A549 (cell line): ENCODE data around the gene FATE1. TPM values are rescaled to one million over a fixed set of nuclear protein-coding genes. Genes with fewer than 3 reads are reported as not detected.

Source experiments
- ATAC-seq, 2 experiments: fragments of 200-7000 bp in 1 of 2; fragments of >200 bp in 1 of 2; cut with Nextera tagmentation in 1 of 2; cut with Tn5 transposase in 1 of 2; 3 replicates each; pipeline versions ENCODE4 v1.8.0 to v1.9.1; 2018 to 2020; ENCODE audit warnings: mild to moderate bottlenecking in 1 of 2, moderate library complexity in 1 of 2
- CTCF ChIA-PET: fragments of 300-600 bp; sonication (Branson Sonifier 250); formaldehyde crosslinking; extraction: SDS; loops from one replicate; lab custom pipeline; 2021; ENCODE audit warnings: antibody characterized with exemption, inconsistent platforms; lab: Yijun Ruan, JAX
- POLR2A ChIA-PET: fragments of 350-600 bp; formaldehyde crosslinking; extraction: SDS; loops from one replicate; lab custom pipeline; 2021; ENCODE audit warnings: antibody characterized with exemption, inconsistent platforms; lab: Yijun Ruan, JAX
- DNase-seq, 2 experiments: peaks; one replicate each; pipeline versions ENCODE4 v3.0.0 to v3.0.0-alpha.2; 2011 to 2016; ENCODE audit warnings: low read depth in 1 of 2, low spot score in 1 of 2
- FAIRE-seq: peaks from 2 replicates; lab custom pipeline; 2011; peaks lifted over from hg19 to GRCh38; lab: Jason Lieb, UNC
- H3K27ac ChIP-seq, 2 experiments: fragments of >200 bp; sonication (Bioruptor Twin); formaldehyde crosslinking; 3 replicates each; pipeline ENCODE4 v1.5.1; 2016 to 2017
- H3K4me1 ChIP-seq: fragments of >200 bp; sonication (Bioruptor Twin); formaldehyde crosslinking; 3 replicates; pipeline ENCODE4 v1.6.1; 2016
- H3K4me2 ChIP-seq: fragments of >200 bp; sonication (Bioruptor Twin); formaldehyde crosslinking; 3 replicates; pipeline ENCODE4 v1.6.1; 2016
- H3K4me3 ChIP-seq: fragments of >200 bp; sonication (Bioruptor Twin); formaldehyde crosslinking; 3 replicates; pipeline ENCODE4 v1.5.1; 2016
- H3K9me3 ChIP-seq: fragments of >200 bp; sonication (Bioruptor Twin); formaldehyde crosslinking; 3 replicates; pipeline ENCODE4 v1.6.1; 2016
- BCL3 ChIP-seq: fragments of >200 bp; sonication (Bioruptor Twin); formaldehyde crosslinking; IDR thresholded peaks from 3 replicates; pipeline ENCODE4 v1.6.1; 2016
- CBX8 ChIP-seq: fragments of 200-600 bp; sonication (generic); IDR thresholded peaks from 2 replicates; pipeline ENCODE4 v1.6.1; 2016
- CEBPB ChIP-seq, 2 experiments: fragments of >200 bp in 1 of 2; sonication (Bioruptor Twin) in 1 of 2; formaldehyde crosslinking in 1 of 2; IDR thresholded peaks; 2 replicates each; pipeline ENCODE4 v1.6.1; 2012 to 2016
- CHD2 ChIP-seq: fragments of 150-350 bp; IDR thresholded peaks from 2 replicates; pipeline ENCODE4 v1.6.1; 2014; ENCODE audit warnings: low read length; ENCODE audit not compliant: partially characterized antibody
- ESRRA ChIP-seq: fragments of 150-350 bp; IDR thresholded peaks from 2 replicates; pipeline ENCODE4 v1.6.1; 2014; ENCODE audit warnings: mild to moderate bottlenecking, low read length, borderline replicate concordance
- FOSL2 ChIP-seq, 2 experiments: fragments of 450-650 bp in 1 of 2; fragments of >200 bp in 1 of 2; sonication (Bioruptor Twin) in 1 of 2; formaldehyde crosslinking; IDR thresholded peaks; 2 replicates each; pipeline versions ENCODE4 v1.5.0 to v1.6.1; 2016 to 2020; ENCODE audit warnings: mild to moderate bottlenecking in 1 of 2, moderate library complexity in 1 of 2
- HES2 ChIP-seq: fragments of >200 bp; sonication (Bioruptor Twin); formaldehyde crosslinking; IDR thresholded peaks from 2 replicates; pipeline ENCODE4 v1.6.1; 2016
- HEYL ChIP-seq: fragments of 250-450 bp; sonication (Bioruptor Pico); IDR thresholded peaks from 2 replicates; pipeline ENCODE4 v1.8.0; 2021; ENCODE audit warnings: mild to moderate bottlenecking, moderate library complexity
- HOXA7 ChIP-seq: fragments of 250-450 bp; sonication (Bioruptor Pico); IDR thresholded peaks from 2 replicates; pipeline ENCODE4 v1.5.0; 2020; ENCODE audit warnings: mild to moderate bottlenecking, moderate library complexity
- HOXB13 ChIP-seq: fragments of 250-450 bp; sonication (Bioruptor Pico); IDR thresholded peaks from 2 replicates; pipeline ENCODE4 v1.5.0; 2020; ENCODE audit warnings: low read depth, mild to moderate bottlenecking, moderate library complexity
- HOXB5 ChIP-seq: fragments of 250-450 bp; sonication (Bioruptor Pico); IDR thresholded peaks from 2 replicates; pipeline ENCODE4 v1.5.0; 2020; ENCODE audit warnings: mild to moderate bottlenecking, moderate library complexity
- KDM5A ChIP-seq: fragments of 200-600 bp; sonication (generic); IDR thresholded peaks from 2 replicates; pipeline ENCODE4 v1.6.1; 2016; ENCODE audit warnings: antibody characterized with exemption, mild to moderate bottlenecking
- MAFK ChIP-seq: fragments of 450-650 bp; IDR thresholded peaks from 2 replicates; pipeline ENCODE4 v1.6.1; 2014; ENCODE audit not compliant: partially characterized antibody
- MYC ChIP-seq: IDR thresholded peaks from 2 replicates; pipeline ENCODE4 v1.6.1; 2012; ENCODE audit warnings: mild to moderate bottlenecking, inconsistent platforms, low read length, improper control_type of control experiment, borderline replicate concordance
- POLR2A ChIP-seq: IDR thresholded peaks from 2 replicates; pipeline ENCODE4 v1.6.1; 2012; ENCODE audit warnings: mild to moderate bottlenecking, low read length
- RFX5 ChIP-seq: fragments of 450-650 bp; IDR thresholded peaks from 2 replicates; pipeline ENCODE4 v1.7.1; 2014; ENCODE audit warnings: antibody characterized with exemption, mild to moderate bottlenecking, moderate library complexity
- TFCP2L1 ChIP-seq: fragments of 250-450 bp; sonication (Bioruptor Pico); IDR thresholded peaks from 2 replicates; pipeline ENCODE4 v1.5.0; 2021; ENCODE audit warnings: mild to moderate bottlenecking
- ZC3H11A ChIP-seq: fragments of 450-650 bp; IDR thresholded peaks from 2 replicates; pipeline ENCODE4 v1.6.1; 2014; ENCODE audit warnings: antibody characterized with exemption, mild to moderate bottlenecking
- ZFP36 ChIP-seq: fragments of 450-650 bp; IDR thresholded peaks from 2 replicates; pipeline ENCODE4 v1.6.1; 2014; ENCODE audit warnings: borderline replicate concordance; ENCODE audit not compliant: partially characterized antibody
- WGBS: methylation state at CpG from one replicate; pipeline ENCODE4 v1.1.6; 2017; ENCODE audit errors: missing lambda C conversion rate; 5-methylcytosine and 5-hydroxymethylcytosine counted together
- polyA minus RNA-seq: library from RNA; depleted of rRNA, polyadenylated mRNA; stranded (reverse); fragments of >200 nt; gene quantifications from 2 replicates; pipeline ENCODE4 v1.2.3, GENCODE V29; 2011; rRNA and poly(A)+ RNA removed
- polyA plus RNA-seq, 4 experiments: library from polyadenylated mRNA; depleted of rRNA in 3 of 4; stranded (reverse); fragments of >200 nt; fragmentation: RNase III in 1 of 4; extraction: RNeasy Plus Mini Kit Qiagen cat#74134 plus additional on column Dnase treatment in 1 of 4; gene quantifications; 2 replicates in 3 of 4; 3 replicates in 1 of 4; pipeline ENCODE4 v1.2.3, GENCODE V29; 2011 to 2017
- TF ChIP-seq, protein P1 (sequence below): fragments of 450-650 bp; IDR thresholded peaks from 2 replicates; pipeline ENCODE4 v1.6.1; 2014; ENCODE audit warnings: antibody characterized with exemption
- TF ChIP-seq, protein P2 (sequence below): fragments of 250-450 bp; sonication (Bioruptor Pico); IDR thresholded peaks from 2 replicates; pipeline ENCODE4 v1.5.0; 2021; ENCODE audit warnings: mild to moderate bottlenecking, moderate library complexity, borderline replicate concordance

The FATE1 gene
- not detected in 2 replicates for polyA plus RNA-seq (2011; rRNA removed)
- polyA plus RNA-seq (2012; cell fraction: cytosol; rRNA removed), result not detected in 2 replicates
- not detected in 2 replicates for polyA plus RNA-seq (2012; cell fraction: nucleus; rRNA removed)
- polyA plus RNA-seq (2017; fragmentation: RNase III; extraction: RNeasy Plus Mini Kit Qiagen cat#74134 plus additional on column Dnase treatment), result not detected in 3 replicates
- not detected in 2 replicates for polyA minus RNA-seq

- DNase-seq (no peak), ATAC-seq (no peak), FAIRE-seq (no peak)
- CTCF ChIA-PET, result interaction anchor here (1.0 to 3.7 kb wide), 2 partner anchors 10 to 933 kb away, joined by 3 to 12 read pairs; no protein-coding TSS in a partner anchor
- no peak within 1 kb of the TSS for H3K27ac ChIP-seq
- H3K4me1 ChIP-seq, result no peaks in the 10 kb centered on the region
- no peaks in the 10 kb centered on the region for H3K9me3 ChIP-seq
- TF ChIP-seq HOXA7 (CRISPR knock-in tag) (no peak), POLR2A (no peak), ZC3H11A (no peak), HEYL (CRISPR knock-in tag) (no peak), CBX8 (no peak), HES2 (no peak), FOSL2 (IDR thresholded peaks at IDR 0.05) (no peak), FOSL2 (CRISPR knock-in tag; IDR thresholded peaks at IDR 0.05) (no peak), MYC (no peak), BCL3 (no peak), HOXB5 (CRISPR knock-in tag) (no peak), HOXB13 (CRISPR knock-in tag) (no peak)
- TF ChIP-seq, protein P1, sequence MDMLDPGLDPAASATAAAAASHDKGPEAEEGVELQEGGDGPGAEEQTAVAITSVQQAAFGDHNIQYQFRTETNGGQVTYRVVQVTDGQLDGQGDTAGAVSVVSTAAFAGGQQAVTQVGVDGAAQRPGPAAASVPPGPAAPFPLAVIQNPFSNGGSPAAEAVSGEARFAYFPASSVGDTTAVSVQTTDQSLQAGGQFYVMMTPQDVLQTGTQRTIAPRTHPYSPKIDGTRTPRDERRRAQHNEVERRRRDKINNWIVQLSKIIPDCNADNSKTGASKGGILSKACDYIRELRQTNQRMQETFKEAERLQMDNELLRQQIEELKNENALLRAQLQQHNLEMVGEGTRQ, result no peak
- TF ChIP-seq, protein P2, sequence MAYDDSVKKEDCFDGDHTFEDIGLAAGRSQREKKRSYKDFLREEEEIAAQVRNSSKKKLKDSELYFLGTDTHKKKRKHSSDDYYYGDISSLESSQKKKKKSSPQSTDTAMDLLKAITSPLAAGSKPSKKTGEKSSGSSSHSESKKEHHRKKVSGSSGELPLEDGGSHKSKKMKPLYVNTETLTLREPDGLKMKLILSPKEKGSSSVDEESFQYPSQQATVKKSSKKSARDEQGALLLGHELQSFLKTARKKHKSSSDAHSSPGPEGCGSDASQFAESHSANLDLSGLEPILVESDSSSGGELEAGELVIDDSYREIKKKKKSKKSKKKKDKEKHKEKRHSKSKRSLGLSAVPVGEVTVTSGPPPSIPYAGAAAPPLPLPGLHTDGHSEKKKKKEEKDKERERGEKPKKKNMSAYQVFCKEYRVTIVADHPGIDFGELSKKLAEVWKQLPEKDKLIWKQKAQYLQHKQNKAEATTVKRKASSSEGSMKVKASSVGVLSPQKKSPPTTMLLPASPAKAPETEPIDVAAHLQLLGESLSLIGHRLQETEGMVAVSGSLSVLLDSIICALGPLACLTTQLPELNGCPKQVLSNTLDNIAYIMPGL, result no peak
- WGBS, result 43% methylated on average over 2 of the region's 3 CpGs
- H3K4me2 ChIP-seq, result no peak within 1 kb of the TSS
- H3K4me3 ChIP-seq, result no peak within 1 kb of the TSS
- POLR2A ChIA-PET, result no interaction called here
These were observed at the start of gene FATE1 for GRCh38 chrX:151715752-151716151. Gene FATE1 (plus strand): TSS chrX:151716035. CDS start chrX:151716120, 85 bp downstream.

- CTCF ChIA-PET, result interaction anchor here (0.6 to 1.3 kb wide), 3 partner anchors 244 to 957 kb away, joined by 3 to 4 read pairs (median 3); no protein-coding TSS in a partner anchor
- no peak overlapping the region for H3K4me3 ChIP-seq
- WGBS, result 2% methylated on average over 4 of the region's 6 CpGs
- H3K27ac ChIP-seq, result no peak overlapping the region
- DNase-seq, result no peak
- FAIRE-seq, result no peak
- TF ChIP-seq TFCP2L1 (no peak), CEBPB (IDR thresholded peaks at IDR 0.05) (no peak), CHD2 (no peak), RFX5 (no peak)
- H3K4me1 ChIP-seq, result no peaks in the 10 kb centered on the region
- no peak for ATAC-seq
- POLR2A ChIA-PET, result no interaction called here
- no peaks in the 10 kb centered on the region for H3K9me3 ChIP-seq
- H3K4me2 ChIP-seq, result no peak overlapping the region
These were observed 40.6 kb upstream of the FATE1 start for GRCh38 chrX:151675121-151675746.

- TF ChIP-seq MYC (no peak), ZFP36 (no peak), MAFK (no peak), ESRRA (no peak), TFCP2L1 (no peak), KDM5A (no peak), CBX8 (no peak)
- TF ChIP-seq, protein P1, result no peak
- DNase-seq, result no peak
- no peak for FAIRE-seq
- H3K4me1 ChIP-seq, result no peaks in the 10 kb centered on the region
- no peak overlapping the region for H3K4me2 ChIP-seq
- H3K27ac ChIP-seq, result no peak overlapping the region
- ChIA-PET POLR2A (no interaction called here), CTCF (no interaction called here)
- no peak for ATAC-seq
- WGBS, result 23% methylated on average over 4 of the region's 4 CpGs
- H3K4me3 ChIP-seq, result no peak overlapping the region
- no peaks in the 10 kb centered on the region for H3K9me3 ChIP-seq
These were observed 39.6 kb upstream of the FATE1 start for GRCh38 chrX:151676196-151676595.
